DND-41 (cell line): Measurements from ENCODE around the gene STRN3.

Experiments
- ATAC-seq: fragments of 200-7000 bp; cut with Tn5 transposase; 3 replicates; pipeline ENCODE4 v1.9.1; 2021; ENCODE audit warnings: low read depth; ENCODE audit not compliant: insufficient read depth
- DNase-seq: peaks from one replicate; pipeline ENCODE4 v3.0.0-alpha.2; 2020
- H2AFZ ChIP-seq: 2 replicates; pipeline ENCODE4 v1.6.0; 2012; ENCODE audit warnings: low read depth, low read length
- H3K27ac ChIP-seq: 2 replicates; pipeline ENCODE4 v1.5.1; 2012; ENCODE audit warnings: low read length, inconsistent platforms
- H3K27me3 ChIP-seq: fragments of 200-600 bp; sonication (generic); 2 replicates; pipeline ENCODE4 v1.6.0; 2012; ENCODE audit warnings: low read length, mild to moderate bottlenecking, inconsistent platforms; ENCODE audit not compliant: insufficient read depth, poor library complexity
- H3K36me3 ChIP-seq: 2 replicates; pipeline ENCODE4 v1.5.1; 2012; ENCODE audit warnings: low read length, inconsistent platforms; ENCODE audit not compliant: insufficient read depth
- H3K4me1 ChIP-seq: 2 replicates; pipeline ENCODE4 v1.5.1; 2012; ENCODE audit warnings: mild to moderate bottlenecking, low read length; ENCODE audit not compliant: insufficient read depth
- H3K4me2 ChIP-seq: 2 replicates; pipeline ENCODE4 v1.6.0; 2012; ENCODE audit warnings: mild to moderate bottlenecking, moderate library complexity, low read length, inconsistent platforms; ENCODE audit not compliant: insufficient read depth
- H3K4me3 ChIP-seq, 2 experiments: fragments of 200-600 bp in 1 of 2; shearing (Covaris generic) in 1 of 2; 2 replicates each; pipeline ENCODE4 v1.5.1; 2012 to 2016; ENCODE audit warnings: inconsistent platforms in 2 of 2, low read length in 2 of 2, mild to moderate bottlenecking in 2 of 2, low read depth in 1 of 2, moderate library complexity in 1 of 2
- H3K79me2 ChIP-seq: 2 replicates; pipeline ENCODE4 v1.6.0; 2012; ENCODE audit warnings: low read length, inconsistent platforms; ENCODE audit not compliant: insufficient read depth
- H3K9ac ChIP-seq: 2 replicates; pipeline ENCODE4 v1.6.0; 2012; ENCODE audit warnings: low read depth, mild to moderate bottlenecking, inconsistent platforms, low read length, moderate library complexity
- H3K9me3 ChIP-seq: 2 replicates; pipeline ENCODE4 v1.5.1; 2012; ENCODE audit warnings: low read length, moderate library complexity, mild to moderate bottlenecking, inconsistent platforms; ENCODE audit not compliant: insufficient read depth, severe bottlenecking
- H4K20me1 ChIP-seq: 2 replicates; pipeline ENCODE4 v1.6.0; 2012; ENCODE audit warnings: low read length; ENCODE audit not compliant: insufficient read depth
- CTCF ChIP-seq: IDR thresholded peaks from 2 replicates; pipeline ENCODE4 v1.5.1; 2012; ENCODE audit warnings: borderline replicate concordance, low read length, moderate library complexity, mild to moderate bottlenecking; ENCODE audit not compliant: poor library complexity, severe bottlenecking; ENCODE audit errors: extremely low read depth
- EZH2 ChIP-seq: IDR thresholded peaks from 3 replicates; pipeline ENCODE4 v1.6.1; 2012; ENCODE audit warnings: borderline replicate concordance, low read depth, mild to moderate bottlenecking, moderate library complexity, low read length, inconsistent platforms; ENCODE audit not compliant: severe bottlenecking

The STRN3 gene

GRCh38 chr14:31051511-31051910, 25.3 kb upstream of the STRN3 start:
- ATAC-seq, result no peak
- no peak for DNase-seq
- Histone ChIP-seq H3K79me2 (no peaks in the 10 kb centered on the region), H3K36me3 (no peaks in the 10 kb centered on the region), H3K27me3 (no peaks in the 10 kb centered on the region), H4K20me1 (no peaks in the 10 kb centered on the region; the same call in 1 of the 2 replicates), H3K9me3 (no peaks in the 10 kb centered on the region), H2AFZ (no peak overlapping the region), H3K27ac (no peak overlapping the region), H3K4me1 (no peaks in the 10 kb centered on the region), H3K4me3 (no peak overlapping the region), H3K4me2 (no peak overlapping the region), H3K9ac (no peak overlapping the region)
- no peak for TF ChIP-seq EZH2
- no peak for TF ChIP-seq CTCF

- H3K4me1 ChIP-seq, result no peaks in the 10 kb centered on the region
- H3K36me3 ChIP-seq, result no peaks in the 10 kb centered on the region
- no peak for TF ChIP-seq CTCF
- TF ChIP-seq EZH2, result no peak
- ATAC-seq (no peak), DNase-seq (no peak)
- H3K79me2 ChIP-seq, result no peaks in the 10 kb centered on the region
- H3K9ac ChIP-seq, result no peak overlapping the region
- H3K9me3 ChIP-seq, result no peaks in the 10 kb centered on the region
- H3K4me2 ChIP-seq, result no peak overlapping the region
- H4K20me1 ChIP-seq, result no peaks in the 10 kb centered on the region; the same call in 1 of the 2 replicates
- no peaks in the 10 kb centered on the region for H3K27me3 ChIP-seq
- H2AFZ ChIP-seq, result no peak overlapping the region
- no peak overlapping the region for H3K27ac ChIP-seq
- no peak overlapping the region for H3K4me3 ChIP-seq
Measured at GRCh38 chr14:31051023-31051422, 24.8 kb upstream of the STRN3 start.

GRCh38 chr14:31047503-31047902, 21.3 kb upstream of the STRN3 start:
- TF ChIP-seq CTCF (no peak), EZH2 (no peak)
- no peak overlapping the region for H3K9ac ChIP-seq
- no peaks in the 10 kb centered on the region for H3K27me3 ChIP-seq
- H3K9me3 ChIP-seq, result no peaks in the 10 kb centered on the region
- no peak overlapping the region for H3K4me2 ChIP-seq
- H3K36me3 ChIP-seq, result no peaks in the 10 kb centered on the region
- H4K20me1 ChIP-seq, result no peaks in the 10 kb centered on the region
- DNase-seq (no peak), ATAC-seq (no peak)
- H2AFZ ChIP-seq, result no peak overlapping the region
- H3K79me2 ChIP-seq, result no peaks in the 10 kb centered on the region
- no peaks in the 10 kb centered on the region for H3K4me1 ChIP-seq
- no peak overlapping the region for H3K27ac ChIP-seq
- H3K4me3 ChIP-seq, result no peak overlapping the region

- H2AFZ ChIP-seq, result no peak overlapping the region
- H3K79me2 ChIP-seq, result no peaks in the 10 kb centered on the region
- no peak for TF ChIP-seq CTCF
- TF ChIP-seq EZH2, result no peak
- H3K4me3 ChIP-seq, result no peak overlapping the region
- no peak overlapping the region for H3K9ac ChIP-seq
- no peak overlapping the region for H3K4me2 ChIP-seq
- H3K9me3 ChIP-seq, result no peaks in the 10 kb centered on the region
- H3K4me1 ChIP-seq, result no peaks in the 10 kb centered on the region
- H3K27me3 ChIP-seq, result no peaks in the 10 kb centered on the region
- no peaks in the 10 kb centered on the region for H3K36me3 ChIP-seq
- H3K27ac ChIP-seq, result no peak overlapping the region
- DNase-seq (no peak), ATAC-seq (no peak)
- no peaks in the 10 kb centered on the region for H4K20me1 ChIP-seq
Measured at GRCh38 chr14:31045501-31046080, 19.4 kb upstream of the STRN3 start.
